Nephron (organoid): ENCODE results near the gene PPP1R1C.
A peak's percentile ranks its signal among the peaks of the same experiment; 100 is the strongest.

Experiments used
- H3K27ac Mint-ChIP-seq, 3 experiments: 2 replicates each; pipeline ENCODE4 v1.8.0; 2020; ENCODE audit warnings: mixed read lengths in 3 of 3, mild to moderate bottlenecking in 2 of 3, moderate library complexity in 1 of 3
- H3K27me3 Mint-ChIP-seq: 2 replicates; pipeline ENCODE4 v1.8.0; 2021; ENCODE audit warnings: low read depth, mild to moderate bottlenecking, moderate library complexity, mixed read lengths
- H3K36me3 Mint-ChIP-seq: 2 replicates; pipeline ENCODE4 v1.8.0; 2020; ENCODE audit warnings: low read depth, mixed read lengths
- H3K4me1 Mint-ChIP-seq: 2 replicates; pipeline ENCODE4 v1.8.0; 2020; ENCODE audit warnings: mixed read lengths
- H3K4me3 Mint-ChIP-seq, 3 experiments: 2 replicates each; pipeline ENCODE4 v1.8.0; 2020; ENCODE audit warnings: mild to moderate bottlenecking in 3 of 3, mixed read lengths in 3 of 3, moderate library complexity in 2 of 3
- H3K9me3 Mint-ChIP-seq: 2 replicates; pipeline ENCODE4 v1.8.0; 2020; ENCODE audit warnings: mixed read lengths
- CTCF ChIP-seq, 3 experiments: fragments of 200-600 bp; sonication (generic); IDR thresholded peaks; one replicate each; pipeline ENCODE4 v1.5.0; 2021; ENCODE audit warnings: antibody characterized with exemption in 3 of 3; ENCODE audit not compliant: unreplicated experiment in 3 of 3

Gene PPP1R1C

GRCh38 chr2:182043861-182044260, 58.2 kb downstream of the PPP1R1C start:
- no peak for TF ChIP-seq CTCF (IDR thresholded peaks at IDR 0.05; ENCODE audit: unreplicated experiment in 3 of 3)

GRCh38 chr2:182047544-182047943, 61.9 kb downstream of the PPP1R1C start:
- Mint-ChIP-seq H3K36me3 (no peaks in the 10 kb centered on the region), H3K27me3 (no peaks in the 10 kb centered on the region), H3K27ac (peak overlapping the region in 2 of 3 experiments; percentile 14 to 32), H3K4me1 (peaks cover 13% of the 10 kb centered on the region), H3K9me3 (no peaks in the 10 kb centered on the region), H3K4me3 (no peak overlapping the region)
- TF ChIP-seq CTCF (IDR thresholded peaks at IDR 0.05; ENCODE audit: unreplicated experiment in 3 of 3) = no peak

More at GRCh38 chr2:182043861-182044260, 58.2 kb downstream of the PPP1R1C start:
- Mint-ChIP-seq H3K36me3 (no peaks in the 10 kb centered on the region), H3K4me1 (peaks cover 4% of the 10 kb centered on the region), H3K27ac (no peak overlapping the region), H3K4me3 (no peak overlapping the region), H3K9me3 (no peaks in the 10 kb centered on the region), H3K27me3 (no peaks in the 10 kb centered on the region)

- no peak for TF ChIP-seq CTCF (IDR thresholded peaks at IDR 0.05; ENCODE audit: unreplicated experiment in 3 of 3)
- no peak overlapping the region for H3K27ac Mint-ChIP-seq
- H3K9me3 Mint-ChIP-seq = no peaks in the 10 kb centered on the region
- H3K4me3 Mint-ChIP-seq = no peak overlapping the region
- H3K36me3 Mint-ChIP-seq = no peaks in the 10 kb centered on the region
- peaks cover 13% of the 10 kb centered on the region for H3K4me1 Mint-ChIP-seq
- H3K27me3 Mint-ChIP-seq = no peaks in the 10 kb centered on the region
Measured at GRCh38 chr2:182048088-182048487, 62.4 kb downstream of the PPP1R1C start.

- TF ChIP-seq CTCF (IDR thresholded peaks at IDR 0.05; ENCODE audit: unreplicated experiment in 3 of 3) = no peak
- H3K4me1 Mint-ChIP-seq = peaks cover 13% of the 10 kb centered on the region
- H3K27ac Mint-ChIP-seq = no peak overlapping the region
- H3K4me3 Mint-ChIP-seq = no peak overlapping the region
- H3K9me3 Mint-ChIP-seq = peaks cover 2% of the 10 kb centered on the region
- H3K36me3 Mint-ChIP-seq = no peaks in the 10 kb centered on the region
- no peaks in the 10 kb centered on the region for H3K27me3 Mint-ChIP-seq
Measured at GRCh38 chr2:182048621-182049020, 63.0 kb downstream of the PPP1R1C start.

GRCh38 chr2:182049372-182050148, 63.9 kb downstream of the PPP1R1C start:
- Mint-ChIP-seq H3K27me3 (no peaks in the 10 kb centered on the region), H3K4me3 (no peak overlapping the region), H3K9me3 (peaks cover 2% of the 10 kb centered on the region), H3K27ac (peak overlapping the region; percentile 3 to 67 (median 18)), H3K4me1 (peaks cover 13% of the 10 kb centered on the region), H3K36me3 (no peaks in the 10 kb centered on the region)
- TF ChIP-seq CTCF (IDR thresholded peaks at IDR 0.05; ENCODE audit: unreplicated experiment in 3 of 3) = no peak
